ENCODE measurements around the gene MBNL1. TPM values are rescaled to one million over a fixed set of nuclear protein-coding genes. Genes with fewer than 3 reads are reported as not detected.

MBNL1 gene
- polyA plus RNA-seq, 1 donor (not counting 4 experiments of a cell fraction or from before 2014, with no cell fraction given) = 58.3 TPM

GRCh38 chr3:152227027-152227426 lies 41.7 kb upstream of the MBNL1 start:
- no peak for TF ChIP-seq EZH2 (IDR thresholded peaks at IDR 0.05; ENCODE audit: low read length)
- TF ChIP-seq, protein P1, sequence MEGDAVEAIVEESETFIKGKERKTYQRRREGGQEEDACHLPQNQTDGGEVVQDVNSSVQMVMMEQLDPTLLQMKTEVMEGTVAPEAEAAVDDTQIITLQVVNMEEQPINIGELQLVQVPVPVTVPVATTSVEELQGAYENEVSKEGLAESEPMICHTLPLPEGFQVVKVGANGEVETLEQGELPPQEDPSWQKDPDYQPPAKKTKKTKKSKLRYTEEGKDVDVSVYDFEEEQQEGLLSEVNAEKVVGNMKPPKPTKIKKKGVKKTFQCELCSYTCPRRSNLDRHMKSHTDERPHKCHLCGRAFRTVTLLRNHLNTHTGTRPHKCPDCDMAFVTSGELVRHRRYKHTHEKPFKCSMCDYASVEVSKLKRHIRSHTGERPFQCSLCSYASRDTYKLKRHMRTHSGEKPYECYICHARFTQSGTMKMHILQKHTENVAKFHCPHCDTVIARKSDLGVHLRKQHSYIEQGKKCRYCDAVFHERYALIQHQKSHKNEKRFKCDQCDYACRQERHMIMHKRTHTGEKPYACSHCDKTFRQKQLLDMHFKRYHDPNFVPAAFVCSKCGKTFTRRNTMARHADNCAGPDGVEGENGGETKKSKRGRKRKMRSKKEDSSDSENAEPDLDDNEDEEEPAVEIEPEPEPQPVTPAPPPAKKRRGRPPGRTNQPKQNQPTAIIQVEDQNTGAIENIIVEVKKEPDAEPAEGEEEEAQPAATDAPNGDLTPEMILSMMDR (optimal IDR thresholded peaks at IDR 0.05 in 1 of 3, IDR thresholded peaks at IDR 0.05 in 1 of 3, conservative IDR thresholded peaks at IDR 0.05 in 1 of 3; ENCODE audit: extremely low read depth in 1 of 3, insufficient read depth in 2 of 3, low read length in 3 of 3) = no peak
- Histone ChIP-seq H2AFZ (ENCODE audit: control insufficient read depth, low read length) (no peak overlapping the region), H3K9me1 (ENCODE audit: control insufficient read depth, extremely low read depth, insufficient read depth, low read length) (no peaks in the 10 kb centered on the region), H3K27ac (ENCODE audit: control insufficient read depth, insufficient read depth, low read length) (no peak overlapping the region), H3K4me2 (ENCODE audit: control insufficient read depth, extremely low read depth, insufficient read depth, low read depth, low read length) (no peak overlapping the region), H3K36me3 (ENCODE audit: control insufficient read depth in 2 of 2, extremely low read depth in 1 of 2, insufficient read depth in 2 of 2, low read length in 2 of 2) (no peaks in the 10 kb centered on the region), H3K79me2 (ENCODE audit: control insufficient read depth, insufficient read depth, low read length) (no peaks in the 10 kb centered on the region), H3K9me3 (ENCODE audit: control insufficient read depth, low read depth, low read length) (no peaks in the 10 kb centered on the region), H3K27me3 (ENCODE audit: control insufficient read depth, extremely low read depth, insufficient read depth, low read length) (no peaks in the 10 kb centered on the region), H3K4me1 (ENCODE audit: control insufficient read depth, extremely low read depth, insufficient read depth, low read length) (peaks cover 7% of the 10 kb centered on the region), H3K4me3 (ENCODE audit: control insufficient read depth in 2 of 3, extremely low read depth in 1 of 3, insufficient read depth in 2 of 3, low read depth in 1 of 3, low read length in 3 of 3) (no peak overlapping the region), H3K9ac (ENCODE audit: control insufficient read depth, extremely low read depth, insufficient read depth, low read length) (no peak overlapping the region), H4K20me1 (ENCODE audit: control insufficient read depth, extremely low read depth, insufficient read depth, low read length) (no peaks in the 10 kb centered on the region)
- dilution Hi-C loops (cut with MboI; ENCODE audit: extremely low pct_ligation_motif_present, low sequenced_read_pairs) = no loop called here
- no peak for FAIRE-seq
- DNase-seq (ENCODE audit: low read depth, low spot score) = no peak

- Histone ChIP-seq H3K27me3 (ENCODE audit: control insufficient read depth, extremely low read depth, insufficient read depth, low read length) (no peaks in the 10 kb centered on the region), H3K9me1 (ENCODE audit: control insufficient read depth, extremely low read depth, insufficient read depth, low read length) (no peaks in the 10 kb centered on the region), H3K4me3 (ENCODE audit: control insufficient read depth in 2 of 3, extremely low read depth in 1 of 3, insufficient read depth in 2 of 3, low read depth in 1 of 3, low read length in 3 of 3) (no peak overlapping the region), H3K9me3 (ENCODE audit: control insufficient read depth, low read depth, low read length) (no peaks in the 10 kb centered on the region), H3K27ac (ENCODE audit: control insufficient read depth, insufficient read depth, low read length) (no peak overlapping the region), H3K9ac (ENCODE audit: control insufficient read depth, extremely low read depth, insufficient read depth, low read length) (no peak overlapping the region), H2AFZ (ENCODE audit: control insufficient read depth, low read length) (no peak overlapping the region), H4K20me1 (ENCODE audit: control insufficient read depth, extremely low read depth, insufficient read depth, low read length) (no peaks in the 10 kb centered on the region), H3K79me2 (ENCODE audit: control insufficient read depth, insufficient read depth, low read length) (no peaks in the 10 kb centered on the region), H3K4me1 (ENCODE audit: control insufficient read depth, extremely low read depth, insufficient read depth, low read length) (peaks cover 11% of the 10 kb centered on the region), H3K36me3 (ENCODE audit: control insufficient read depth in 2 of 2, extremely low read depth in 1 of 2, insufficient read depth in 2 of 2, low read length in 2 of 2) (no peaks in the 10 kb centered on the region), H3K4me2 (ENCODE audit: control insufficient read depth, extremely low read depth, insufficient read depth, low read depth, low read length) (no peak overlapping the region)
- no peak for FAIRE-seq
- no peak for DNase-seq (ENCODE audit: low read depth, low spot score)
- dilution Hi-C loops (cut with MboI; ENCODE audit: extremely low pct_ligation_motif_present, low sequenced_read_pairs) = no loop called here
- no peak for TF ChIP-seq EZH2 (IDR thresholded peaks at IDR 0.05; ENCODE audit: low read length)
- TF ChIP-seq, protein P1 (optimal IDR thresholded peaks at IDR 0.05 in 1 of 3, IDR thresholded peaks at IDR 0.05 in 1 of 3, conservative IDR thresholded peaks at IDR 0.05 in 1 of 3; ENCODE audit: extremely low read depth in 1 of 3, insufficient read depth in 2 of 3, low read length in 3 of 3) = no peak
These were observed 39.0 kb upstream of the MBNL1 start for GRCh38 chr3:152229692-152230091.
